GM21723 (cell line): Measurements from ENCODE around the gene IQSEC1.

Experiments
- ATAC-seq: cut with Tn5 transposase; IDR thresholded peaks from one replicate; pipeline ENCODE4 v1.9.1; 2021; ENCODE audit warnings: mild to moderate bottlenecking, moderate library complexity; ENCODE audit not compliant: unreplicated experiment

Gene IQSEC1

DNA sequence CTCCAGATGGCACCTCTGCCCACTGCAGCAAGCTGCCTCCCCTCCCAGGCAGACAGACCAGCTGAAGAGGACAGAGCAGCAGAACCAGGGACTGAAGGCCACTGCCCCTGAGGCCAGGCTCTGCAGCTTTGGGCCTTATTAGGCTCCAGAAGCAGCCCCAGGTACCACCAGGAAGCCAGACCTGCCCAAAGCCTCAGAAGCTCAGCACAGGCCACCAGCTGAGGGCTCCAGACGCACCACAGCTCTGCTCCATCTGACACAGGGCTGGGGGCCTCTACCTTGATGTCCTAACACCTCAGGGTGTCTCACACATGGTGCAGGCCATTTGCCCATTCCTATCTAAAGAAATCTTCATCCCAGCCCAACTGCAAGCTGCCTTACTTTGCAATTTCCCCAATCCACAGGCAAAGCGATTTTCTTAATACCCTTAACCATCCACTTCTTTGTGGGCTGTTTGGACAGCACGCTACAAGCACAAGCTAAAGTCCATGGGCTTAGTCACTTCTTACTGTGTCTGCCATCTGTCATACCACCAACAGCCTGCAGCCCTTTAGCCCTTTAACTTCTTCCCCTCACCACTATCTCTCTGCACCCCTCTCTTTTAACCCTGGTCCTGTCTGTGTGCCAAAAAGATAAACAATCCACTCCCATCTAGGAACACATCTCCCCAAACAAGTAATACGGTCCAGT, 112.1 kb downstream of the IQSEC1 start:
- ATAC-seq = no peak

DNA sequence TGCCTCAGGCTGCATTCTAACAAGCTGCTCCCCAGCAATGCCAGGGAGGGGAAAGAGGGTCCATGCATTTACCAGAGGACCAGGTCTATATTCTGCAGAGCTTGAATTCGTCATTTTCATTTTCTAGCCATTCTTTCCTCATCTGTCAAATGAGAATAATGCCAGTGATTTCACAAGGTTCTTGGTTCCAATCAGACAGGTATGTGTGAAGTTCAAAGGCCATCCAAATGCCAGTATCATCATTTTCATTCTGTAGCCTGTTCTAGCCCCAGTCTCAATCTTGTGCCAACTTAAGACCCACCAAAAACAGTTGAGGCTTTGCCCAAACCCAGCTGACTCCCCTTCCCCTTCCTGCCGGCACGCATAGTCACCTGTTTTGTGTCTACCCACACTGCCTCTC, 112.7 kb downstream of the IQSEC1 start:
- no peak for ATAC-seq

DNA sequence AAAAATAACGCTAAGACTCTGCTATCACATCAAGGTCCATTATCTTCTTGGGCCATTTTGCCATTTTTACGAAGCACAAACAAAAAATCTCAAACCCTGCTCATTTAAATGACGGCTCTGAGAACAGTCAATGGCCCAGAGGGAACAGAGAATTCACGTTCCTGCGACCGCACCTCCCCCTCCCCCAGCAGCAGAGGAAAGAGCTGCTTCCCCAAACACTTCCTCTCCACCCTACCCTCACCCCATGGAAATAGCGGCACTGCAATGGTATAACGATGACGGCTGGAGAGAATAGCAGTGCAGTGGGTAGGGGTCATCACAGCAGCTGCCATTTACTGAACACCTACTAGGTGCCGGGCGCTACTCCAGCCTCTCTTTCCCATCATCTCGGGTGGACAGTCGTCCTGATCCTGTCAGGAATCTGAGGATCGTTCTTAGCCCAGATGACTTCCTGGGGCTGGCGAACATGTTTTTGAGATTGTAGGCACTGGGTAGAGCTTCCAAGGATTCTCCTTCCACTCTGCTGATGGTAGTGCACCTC, 113.3 kb downstream of the IQSEC1 start:
- no peak for ATAC-seq

DNA sequence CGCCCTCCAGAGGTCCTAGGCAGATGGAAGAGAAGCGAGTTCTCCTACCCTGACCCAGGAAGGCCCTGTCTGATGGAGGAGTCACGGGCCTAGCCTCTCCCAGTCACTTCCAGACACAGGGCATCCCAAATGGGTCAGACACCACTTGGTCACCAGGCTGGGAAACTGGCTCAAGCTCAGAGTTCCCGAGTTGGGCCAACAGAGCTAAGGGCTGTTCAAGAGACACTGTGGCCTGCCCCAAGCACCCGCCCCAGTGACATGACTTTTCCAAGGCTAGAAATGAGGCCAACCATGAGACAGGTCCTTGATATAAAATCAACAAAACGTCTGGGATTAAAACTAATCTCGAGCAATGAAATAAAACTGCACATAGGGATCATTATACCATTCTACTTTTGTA, 113.8 kb downstream of the IQSEC1 start:
- ATAC-seq = no peak

DNA sequence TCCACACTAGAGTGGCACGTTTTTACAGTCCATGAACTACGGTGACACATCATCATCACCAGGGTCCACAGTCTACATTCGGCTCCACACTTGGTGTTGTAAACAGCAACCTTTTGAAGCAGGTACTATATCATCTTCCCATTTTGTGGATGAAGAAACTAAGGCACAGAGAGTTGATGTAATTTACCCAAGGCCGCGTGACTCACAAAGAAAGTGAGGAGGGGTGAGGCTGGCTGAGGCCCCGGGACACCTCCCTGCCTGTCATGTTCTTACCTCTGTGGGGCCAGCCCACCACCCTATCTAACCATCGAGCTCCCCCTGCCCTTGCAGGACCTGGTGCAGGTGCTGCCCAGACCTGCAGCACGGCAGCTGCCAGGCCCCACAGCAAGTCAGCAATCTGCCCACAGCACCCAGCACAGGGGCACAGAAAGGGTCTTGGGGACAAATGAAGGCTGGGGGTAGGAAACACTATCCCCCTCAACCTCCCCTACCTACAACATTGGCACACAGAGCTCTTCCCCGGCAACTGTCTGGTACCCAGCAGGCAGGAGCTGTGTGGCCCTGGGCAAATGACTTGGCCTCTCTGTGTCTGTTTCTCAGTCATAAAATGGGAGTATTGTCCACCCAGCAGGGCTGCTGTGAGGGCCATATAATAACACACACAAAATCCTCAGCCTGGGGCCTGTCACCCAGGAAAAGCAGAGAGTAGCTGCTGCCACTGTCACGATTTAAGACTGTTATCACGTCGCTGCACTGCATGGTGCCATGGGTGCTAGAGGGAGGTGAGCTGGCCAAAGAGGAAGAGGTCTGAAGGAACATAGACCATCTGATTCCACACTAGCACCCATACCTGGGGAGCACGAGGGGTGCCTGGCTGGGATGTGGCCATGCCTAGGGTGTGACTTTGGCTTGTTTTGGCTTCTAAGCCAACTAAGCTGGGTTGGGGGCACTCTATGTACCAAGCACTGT, 115.1 kb downstream of the IQSEC1 start:
- no peak for ATAC-seq

DNA sequence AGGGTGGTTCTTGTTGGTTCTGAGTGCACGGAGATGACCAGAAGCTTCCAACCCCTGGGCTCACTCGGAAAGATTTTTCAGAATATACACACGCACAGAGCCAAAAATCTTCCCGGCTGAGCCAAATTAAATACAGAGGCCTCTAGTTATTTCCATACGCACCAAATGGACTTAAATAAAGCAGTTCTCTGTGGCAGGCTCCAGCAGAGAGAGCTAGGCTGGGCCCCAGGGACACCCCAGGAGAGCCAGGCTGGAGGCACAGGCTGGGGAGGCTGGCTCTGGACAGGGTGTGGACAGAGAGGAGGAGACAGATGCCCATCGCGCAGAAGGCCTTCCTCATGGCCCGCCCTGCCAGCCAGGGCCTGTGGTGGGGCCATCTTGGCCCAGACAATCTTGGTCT, 115.9 kb downstream of the IQSEC1 start:
- no peak for ATAC-seq

DNA sequence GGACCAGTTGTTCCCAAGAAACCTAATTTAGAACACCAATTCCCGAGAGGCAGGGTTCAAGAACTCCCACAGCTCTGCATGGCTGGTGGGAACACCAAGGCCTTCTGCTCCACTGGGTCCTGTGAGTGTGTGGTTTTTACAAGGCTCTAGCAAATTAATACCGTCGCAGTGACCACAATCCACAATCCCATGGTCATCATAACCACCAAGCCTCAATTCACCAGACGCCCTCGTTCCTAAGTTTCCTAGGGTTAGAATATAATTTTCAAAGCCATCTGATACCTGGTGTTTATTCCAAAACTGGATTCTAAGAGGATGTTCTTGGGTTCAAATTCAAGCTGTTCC, 116.9 kb downstream of the IQSEC1 start:
- ATAC-seq = no peak

DNA sequence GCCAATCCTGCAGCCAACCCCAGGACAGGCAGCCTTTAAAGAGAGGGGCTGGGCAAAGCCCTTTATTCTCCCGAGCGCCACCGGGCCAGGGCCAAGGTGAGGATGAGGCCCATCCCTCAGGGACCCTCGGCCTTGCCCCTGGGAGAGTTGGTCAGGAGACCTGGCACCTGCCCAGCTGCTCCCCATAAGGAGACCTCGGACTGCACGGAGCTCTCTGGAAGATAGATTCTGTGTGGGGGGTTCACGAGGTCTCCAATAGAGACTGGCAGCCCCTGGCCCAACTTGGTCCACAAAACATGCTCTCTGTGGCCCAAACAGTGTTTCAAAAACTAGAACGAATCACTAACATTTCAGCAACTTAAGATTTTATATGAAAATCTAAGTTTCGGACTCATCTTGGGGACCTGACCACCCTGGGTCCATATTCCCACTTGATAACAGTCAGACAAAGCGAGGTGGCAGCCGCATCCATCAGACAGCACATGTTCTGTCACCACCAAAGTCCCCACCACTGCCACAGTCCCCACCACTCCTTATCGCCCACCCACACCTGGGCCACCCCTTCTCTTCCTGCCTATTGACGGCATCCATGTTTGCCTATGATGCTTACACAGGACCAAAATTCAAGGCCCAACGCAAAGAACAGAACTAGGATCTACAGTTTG, 117.4 kb downstream of the IQSEC1 start:
- no peak for ATAC-seq

DNA sequence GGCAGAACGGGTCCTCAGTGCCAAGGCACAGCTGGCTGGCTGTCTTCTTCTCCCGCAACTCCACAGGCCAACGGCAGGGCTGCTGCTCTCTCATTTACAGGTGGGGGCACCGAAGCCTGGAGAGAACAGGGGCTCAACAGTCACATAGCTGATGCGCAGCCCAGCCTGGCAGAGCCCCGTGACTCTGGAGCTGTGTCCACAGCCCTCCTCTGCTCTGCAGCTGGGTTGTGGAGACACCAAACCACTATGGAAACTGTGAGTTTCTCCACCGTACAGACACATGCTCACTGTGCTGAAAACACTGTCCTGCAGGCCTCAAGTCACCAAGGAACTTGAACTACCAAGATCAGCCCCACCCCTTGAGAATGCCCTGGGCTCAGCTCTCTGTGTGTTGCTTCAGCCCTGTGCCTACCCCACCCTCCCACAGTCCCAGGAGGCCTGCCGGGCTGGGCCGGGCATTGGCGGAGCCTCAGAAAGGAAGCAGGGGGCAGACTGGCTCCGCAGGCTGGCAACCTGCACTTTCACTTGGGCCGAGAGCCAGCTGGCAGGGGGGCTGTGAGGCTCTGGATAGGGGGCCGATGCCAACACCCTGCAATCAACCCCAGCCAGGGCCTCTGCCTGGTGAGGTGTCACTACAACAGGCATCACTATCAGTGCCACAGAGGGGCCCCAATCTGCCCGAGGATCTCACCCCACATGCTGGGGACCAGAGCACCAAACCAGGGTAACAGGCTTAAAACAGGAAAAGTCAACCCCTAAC, 118.2 kb downstream of the IQSEC1 start:
- ATAC-seq = no peak

DNA sequence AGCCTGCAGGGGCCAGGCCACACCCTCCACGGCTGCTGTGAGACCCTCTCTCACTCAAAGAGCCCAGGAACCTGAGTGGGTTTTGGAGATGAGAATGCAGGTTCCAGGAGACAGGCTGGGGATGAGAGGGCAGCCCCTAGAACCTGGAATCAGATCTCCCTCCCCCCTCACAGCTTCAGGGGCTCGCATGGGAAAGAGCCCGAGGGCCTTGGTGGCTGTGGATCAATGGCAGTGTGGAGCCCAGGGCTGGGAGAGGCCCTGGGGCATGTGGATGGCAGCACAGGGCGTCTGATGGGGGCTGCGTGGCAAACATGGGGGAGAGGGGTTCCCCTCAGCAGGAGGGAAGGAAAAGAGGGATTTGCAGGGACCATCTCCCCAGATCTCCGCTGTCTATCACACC, 119.0 kb downstream of the IQSEC1 start:
- ATAC-seq = no peak

DNA sequence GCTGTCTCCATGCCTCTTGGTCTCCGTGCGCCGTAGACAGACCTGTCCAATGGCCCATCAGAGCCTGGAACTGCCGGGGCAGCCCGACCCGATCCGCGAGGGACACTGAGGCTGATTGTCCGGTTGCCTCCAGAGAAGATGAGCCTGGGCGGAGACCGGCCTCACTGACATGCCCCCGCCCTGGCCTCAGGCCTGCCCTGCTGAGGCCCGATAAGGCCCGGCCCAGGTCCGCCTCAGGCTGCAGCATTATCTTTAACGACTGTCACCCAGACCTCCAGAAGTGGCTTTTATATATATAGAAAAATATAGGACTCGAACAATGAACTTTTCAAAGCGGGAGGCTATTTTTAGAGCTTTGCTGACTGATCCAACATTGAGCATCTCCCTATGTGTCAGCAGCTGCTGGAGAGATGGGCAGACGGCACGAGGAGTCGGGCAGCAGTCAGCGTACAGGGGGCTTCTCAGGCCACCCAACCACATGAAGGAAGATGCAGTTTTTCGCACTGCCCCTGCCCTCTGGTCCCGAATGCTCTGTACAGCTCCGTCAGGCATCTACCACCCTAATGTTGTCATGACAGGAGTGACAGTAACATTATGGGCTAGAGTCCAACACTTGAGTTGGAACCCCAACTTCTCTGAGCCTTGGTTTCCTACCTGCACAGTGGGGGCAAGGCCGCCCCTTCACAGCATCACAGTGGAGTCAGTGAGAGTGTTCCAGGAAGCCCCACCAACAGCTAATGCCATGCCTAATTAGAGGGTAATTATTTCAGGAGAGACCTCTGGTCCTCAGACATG, 119.8 kb downstream of the IQSEC1 start:
- ATAC-seq = no peak

DNA sequence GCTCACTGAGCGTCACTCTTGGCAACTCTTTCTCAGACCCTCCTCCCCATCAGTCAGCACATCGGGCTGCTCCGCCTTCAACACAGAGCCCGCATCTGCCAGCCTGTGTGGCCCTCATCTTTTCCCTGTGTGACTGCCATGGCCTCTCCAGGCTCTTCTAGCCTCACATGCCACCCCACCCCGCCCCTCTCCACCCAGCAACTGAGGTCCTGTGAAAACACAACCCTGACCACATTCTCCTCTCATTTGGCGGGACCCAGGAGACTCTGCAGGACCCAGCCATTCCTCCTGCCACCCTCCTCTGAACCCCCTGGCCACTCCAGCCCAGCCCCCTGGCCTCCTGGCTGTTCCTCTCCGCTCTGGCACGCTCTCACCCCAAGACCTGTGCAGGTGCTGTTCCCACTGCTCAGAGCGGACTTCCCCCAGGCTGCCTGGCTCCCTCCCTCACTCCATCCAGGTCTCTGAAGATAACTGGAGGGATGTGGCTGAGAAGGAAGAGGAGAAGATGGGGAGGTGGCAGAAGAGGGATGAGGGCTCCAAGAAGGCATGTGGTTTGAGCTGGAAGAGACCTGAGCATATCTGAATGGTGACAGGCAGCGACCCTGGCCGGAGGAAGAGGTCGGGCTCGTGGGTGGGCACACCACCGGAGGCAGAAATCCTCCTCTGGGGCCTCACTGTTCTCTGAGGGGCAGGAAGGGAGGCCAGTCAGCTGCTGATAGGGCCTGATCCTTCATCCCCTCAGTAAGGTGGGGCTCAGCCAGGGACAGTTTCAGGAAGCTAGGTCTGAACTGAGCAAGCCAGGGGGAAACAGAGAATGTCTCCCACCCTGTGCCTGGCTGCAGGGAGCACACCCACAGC, 120.7 kb downstream of the IQSEC1 start:
- no peak for ATAC-seq

DNA sequence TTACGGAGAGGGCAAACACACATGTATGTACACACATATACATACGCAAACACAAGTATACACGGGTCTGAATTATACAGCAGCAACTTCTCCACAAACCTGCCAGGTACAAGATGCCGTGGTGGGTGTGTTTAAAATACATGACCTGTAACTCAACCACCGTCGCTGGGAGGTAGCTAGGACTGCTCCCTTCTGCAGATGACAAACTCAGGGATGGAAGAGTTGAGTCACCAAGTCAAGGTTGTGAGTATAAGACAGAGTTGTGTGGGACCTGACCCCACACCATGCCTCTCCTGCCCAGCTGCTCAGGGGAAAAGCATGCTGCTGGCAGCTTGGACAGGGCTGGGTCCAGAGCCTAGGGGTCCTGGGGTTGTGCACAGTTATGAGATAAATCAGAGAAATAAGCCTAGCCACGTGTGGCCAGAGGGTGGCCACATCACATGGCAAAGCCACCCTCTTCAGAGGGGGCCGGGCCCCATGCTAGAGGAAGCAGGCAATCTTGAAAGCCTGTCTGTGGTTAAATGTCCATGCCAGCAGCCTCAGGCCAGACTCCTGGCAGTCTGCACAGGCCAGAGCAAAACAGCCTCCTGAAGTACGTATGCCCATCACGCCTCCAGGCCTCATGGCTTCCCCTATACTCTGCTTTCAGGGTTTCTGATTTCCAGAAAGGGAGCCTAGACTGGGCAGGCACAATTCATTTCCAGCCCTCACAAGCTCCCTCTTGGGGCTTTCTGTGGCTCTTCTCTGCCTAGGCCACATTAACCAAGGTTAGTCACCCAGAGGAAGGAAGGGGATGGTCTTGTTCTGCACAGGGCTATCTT, 124.1 kb downstream of the IQSEC1 start:
- ATAC-seq = peak; percentile 72

DNA sequence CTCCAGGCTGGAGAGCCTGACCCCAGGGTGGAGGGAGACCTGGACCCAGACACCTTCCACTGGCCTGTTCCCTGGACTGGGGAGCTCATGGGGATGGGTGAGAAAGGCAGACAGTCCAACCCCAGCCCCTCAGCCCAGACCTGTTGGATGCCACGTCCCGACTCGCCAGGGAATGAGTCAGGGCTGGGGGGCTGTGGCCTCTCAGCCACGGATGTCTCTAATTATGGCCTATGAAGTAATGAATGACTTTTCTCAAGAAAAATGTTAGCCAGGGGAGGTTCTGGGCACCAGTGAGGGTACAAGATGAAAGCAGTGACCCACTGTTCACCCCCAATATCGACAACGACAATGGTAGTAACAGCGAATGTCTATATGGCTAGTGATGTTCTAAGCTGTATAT, 124.9 kb downstream of the IQSEC1 start:
- ATAC-seq = no peak

DNA sequence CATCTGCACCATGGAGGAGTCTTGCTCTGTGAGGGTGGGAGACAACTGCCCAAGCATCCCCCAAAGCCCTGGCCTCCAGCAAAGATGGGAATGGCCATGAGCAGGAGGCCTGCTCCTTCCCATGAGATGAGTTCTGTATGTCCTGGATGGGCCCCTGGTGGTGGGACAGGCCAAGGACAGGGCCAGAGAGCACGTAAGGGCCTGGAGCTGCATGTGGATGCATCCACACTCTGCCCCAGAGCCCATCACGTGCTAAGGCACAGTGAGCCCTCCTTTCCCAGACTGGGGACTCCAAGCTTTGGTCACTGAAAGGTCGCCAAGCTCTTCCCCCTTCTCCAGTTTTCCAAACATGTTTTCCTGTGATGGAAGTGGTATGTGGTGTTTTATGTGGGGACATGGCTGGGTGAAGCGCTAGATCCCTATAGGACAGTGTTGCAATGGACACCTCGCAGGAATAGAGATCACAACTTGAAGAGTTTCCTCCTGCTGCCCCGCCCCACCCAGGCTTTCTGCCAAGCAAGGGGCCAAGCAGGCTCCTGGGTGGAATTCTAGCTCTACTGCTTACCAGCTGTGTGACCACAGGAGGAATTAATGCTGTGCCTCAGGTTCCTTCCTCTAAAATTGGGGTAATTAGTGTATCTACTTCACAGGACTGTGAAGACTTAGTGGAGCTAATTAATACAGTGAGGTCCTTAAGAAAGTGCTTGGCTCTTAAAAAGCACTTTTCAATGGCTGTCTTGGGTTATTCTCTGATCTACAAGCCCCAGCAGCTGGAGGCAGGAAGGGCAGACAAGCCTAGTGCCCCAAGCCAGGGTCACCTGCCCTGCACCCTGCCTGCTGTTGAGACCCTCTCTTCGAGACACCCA, 125.5 kb downstream of the IQSEC1 start:
- no peak for ATAC-seq

DNA sequence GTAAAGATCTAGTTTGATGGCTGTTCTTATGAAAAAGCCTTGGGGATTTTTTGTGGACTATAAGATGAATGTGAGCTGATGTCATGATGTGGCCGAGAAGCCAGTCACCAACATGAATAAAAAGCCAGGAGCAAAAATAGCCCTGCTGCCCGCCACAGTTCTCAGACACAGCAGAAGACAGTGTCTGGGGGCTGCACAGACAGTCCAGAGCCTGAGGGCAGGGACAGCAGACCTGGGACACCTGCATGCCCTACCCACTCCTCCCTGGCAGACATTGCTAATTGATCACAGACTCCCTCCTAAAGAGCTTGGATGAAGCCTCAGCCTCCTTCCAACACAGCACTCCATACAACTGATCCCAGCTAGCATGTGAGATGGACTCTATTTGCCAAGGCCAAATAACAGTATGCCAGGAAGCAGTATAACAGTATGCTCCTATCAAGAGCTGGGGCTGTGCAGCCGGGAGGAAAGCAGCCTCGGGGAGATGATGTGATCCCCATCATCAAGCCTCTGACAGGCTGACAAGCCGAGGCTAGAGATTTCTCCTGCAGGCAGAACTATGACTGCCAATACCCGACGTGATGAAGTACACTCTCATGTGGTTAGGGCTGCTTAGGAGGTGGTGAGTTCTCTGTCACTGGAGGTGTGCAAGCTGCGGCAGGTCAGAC, 126.4 kb downstream of the IQSEC1 start:
- no peak for ATAC-seq

DNA sequence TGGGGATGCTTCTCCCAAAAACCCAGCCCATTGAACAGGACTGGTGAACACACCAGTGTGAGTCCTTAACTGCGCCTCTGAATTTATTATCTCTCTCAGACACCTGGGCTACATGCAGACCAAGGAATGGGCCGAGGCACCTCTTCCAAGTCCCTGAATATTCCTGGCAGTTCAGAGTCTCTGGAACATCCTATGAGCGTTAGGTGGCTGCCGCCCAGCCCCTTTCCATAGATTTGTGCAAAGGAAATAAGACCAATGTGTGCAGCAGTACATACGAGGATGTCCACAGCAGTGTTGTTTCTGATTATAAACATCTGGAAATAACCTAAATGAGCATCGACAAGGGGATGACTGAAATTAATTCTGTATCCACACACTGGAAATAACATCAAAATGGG, 127.0 kb downstream of the IQSEC1 start:
- ATAC-seq = no peak
